Liver (tissue), 9 donors: ENCODE results near the gene HECTD2. TPM values are rescaled to one million over a fixed set of nuclear protein-coding genes. Genes with fewer than 3 reads are reported as not detected.

Experiments
- DNase-seq: peaks from one replicate; pipeline ENCODE4 v3.0.0-alpha.2; 2017; ENCODE audit warnings: low spot score
- H3K27ac ChIP-seq, 2 donors: one replicate each; pipeline ENCODE4 v1.7.0; 2013; ENCODE audit warnings: inconsistent platforms in 2 of 2, low read length in 2 of 2, control low read depth in 1 of 2, low read depth in 1 of 2, mild to moderate bottlenecking in 1 of 2
- H3K27me3 ChIP-seq, 4 donors: one replicate each; pipeline versions ENCODE4 v1.6.1 to v1.7.0; 2013; ENCODE audit warnings: low read length in 3 of 4, inconsistent platforms in 1 of 4, mild to moderate bottlenecking in 1 of 4, moderate library complexity in 1 of 4; ENCODE audit not compliant: control insufficient read depth in 4 of 4, insufficient read depth in 4 of 4
- H3K36me3 ChIP-seq, 4 donors: one replicate each; pipeline versions ENCODE4 v1.6.1 to v1.7.0; 2013; ENCODE audit warnings: low read length in 3 of 4, mild to moderate bottlenecking in 3 of 4, low read depth in 1 of 4, moderate library complexity in 1 of 4; ENCODE audit not compliant: control insufficient read depth in 4 of 4, insufficient read depth in 3 of 4
- H3K4me1 ChIP-seq, 4 donors: one replicate each; pipeline versions ENCODE4 v1.6.1 to v1.7.0; 2013; ENCODE audit warnings: low read length in 3 of 4, mild to moderate bottlenecking in 3 of 4, moderate library complexity in 1 of 4; ENCODE audit not compliant: control insufficient read depth in 4 of 4, insufficient read depth in 4 of 4
- H3K4me3 ChIP-seq, 3 donors: one replicate each; pipeline versions ENCODE4 v1.6.1 to v1.7.0; 2013; ENCODE audit warnings: low read length in 3 of 3, control low read depth in 1 of 3, low read depth in 1 of 3, mild to moderate bottlenecking in 1 of 3
- H3K9ac ChIP-seq, 2 donors: one replicate each; pipeline ENCODE4 v1.7.0; 2013; ENCODE audit warnings: low read length in 2 of 2, mild to moderate bottlenecking in 2 of 2, moderate library complexity in 2 of 2, control low read depth in 1 of 2, low read depth in 1 of 2
- H3K9me3 ChIP-seq, 4 donors: one replicate each; pipeline versions ENCODE4 v1.6.1 to v1.7.0; 2013; ENCODE audit warnings: low read length in 3 of 4; ENCODE audit not compliant: control insufficient read depth in 4 of 4
- ATF3 ChIP-seq: IDR thresholded peaks from 2 replicates; pipeline ENCODE4 v1.6.1; 2016; ENCODE audit warnings: antibody characterized with exemption
- CTCF ChIP-seq: fragments of 150-350 bp; IDR thresholded peaks from 2 replicates; pipeline ENCODE4 v1.5.1; 2017; ENCODE audit warnings: improper control_type of control experiment, low read depth, low read length; ENCODE audit not compliant: missing input control
- EGR1 ChIP-seq, 2 donors: IDR thresholded peaks; 2 replicates each; pipeline ENCODE4 v1.6.1; 2016 to 2018; ENCODE audit warnings: antibody characterized with exemption in 2 of 2, low read depth in 2 of 2
- FOXA1 ChIP-seq: IDR thresholded peaks from 2 replicates; pipeline ENCODE4 v1.6.1; 2016; ENCODE audit warnings: antibody characterized with exemption
- FOXA2 ChIP-seq: IDR thresholded peaks from 2 replicates; pipeline ENCODE4 v1.6.1; 2016; ENCODE audit warnings: antibody characterized with exemption
- GABPA ChIP-seq, 2 donors: IDR thresholded peaks in 1 of 2; conservative IDR thresholded peaks in 1 of 2; 2 replicates each; pipeline ENCODE4 v1.6.1; 2016; ENCODE audit warnings: antibody characterized with exemption in 2 of 2, mild to moderate bottlenecking in 1 of 2, moderate library complexity in 1 of 2
- HNF4A ChIP-seq, 2 donors: conservative IDR thresholded peaks; 2 replicates each; pipeline ENCODE4 v1.6.1; 2016; ENCODE audit warnings: antibody characterized with exemption in 2 of 2, mild to moderate bottlenecking in 2 of 2
- HNF4G ChIP-seq: IDR thresholded peaks from 2 replicates; pipeline ENCODE4 v1.6.1; 2016; ENCODE audit warnings: antibody characterized with exemption
- JUND ChIP-seq, 2 donors: IDR thresholded peaks; 2 replicates each; pipeline ENCODE4 v1.6.1; 2016; ENCODE audit warnings: antibody characterized with exemption in 2 of 2
- MAX ChIP-seq: IDR thresholded peaks from 2 replicates; pipeline ENCODE4 v1.6.1; 2016; ENCODE audit warnings: antibody characterized with exemption
- NR2F2 ChIP-seq: IDR thresholded peaks from 2 replicates; pipeline ENCODE4 v1.6.1; 2016; ENCODE audit warnings: antibody characterized with exemption
- RAD21 ChIP-seq, 2 donors: IDR thresholded peaks; 2 replicates each; pipeline ENCODE4 v1.6.1; 2016; ENCODE audit warnings: antibody characterized with exemption in 2 of 2, mild to moderate bottlenecking in 2 of 2
- REST ChIP-seq: IDR thresholded peaks from 2 replicates; pipeline ENCODE4 v1.6.1; 2016; ENCODE audit warnings: antibody characterized with exemption, mild to moderate bottlenecking
- RXRA ChIP-seq, 2 donors: IDR thresholded peaks; 2 replicates each; pipeline ENCODE4 v1.6.1; 2017 to 2018; ENCODE audit warnings: antibody characterized with exemption in 2 of 2, mild to moderate bottlenecking in 1 of 2
- SP1 ChIP-seq: IDR thresholded peaks from 2 replicates; pipeline ENCODE4 v1.6.1; 2018; ENCODE audit warnings: antibody characterized with exemption, mild to moderate bottlenecking
- TAF1 ChIP-seq: conservative IDR thresholded peaks from 2 replicates; pipeline ENCODE4 v1.6.1; 2016; ENCODE audit warnings: antibody characterized with exemption, mild to moderate bottlenecking
- YY1 ChIP-seq: IDR thresholded peaks from 2 replicates; pipeline ENCODE4 v1.6.1; 2016; ENCODE audit warnings: antibody characterized with exemption, mild to moderate bottlenecking
- ZBTB33 ChIP-seq: IDR thresholded peaks from 2 replicates; pipeline ENCODE4 v1.6.1; 2016; ENCODE audit warnings: antibody characterized with exemption
- WGBS: extraction: QIAGEN DNeasy Blood & Tissue Kit; methylation state at CpG from one replicate; pipeline ENCODE4 v1.1.7; 2013; 5-methylcytosine and 5-hydroxymethylcytosine counted together
- polyA plus RNA-seq, 2 donors: library from polyadenylated mRNA; stranded (reverse) in 1 of 2; unstranded in 1 of 2; fragments of 200-250 nt in 1 of 2; fragments of >200 nt in 1 of 2; fragmentation: Nextera tagmentation in 1 of 2; extraction: Ambion mirVana in 1 of 2; gene quantifications; one replicate each; pipeline versions ENCODE4 v1.2.1 to v1.2.3, GENCODE V29; 2013 to 2015
- total RNA-seq, 2 donors: library from RNA; depleted of rRNA; stranded (reverse); fragments of >200 nt; gene quantifications; one replicate each; pipeline ENCODE4 v1.2.3, GENCODE V29; 2014
- donor health status: healthy.
- donor health status: healthy.
- donor health status: healthy.
- donor health status: healthy.
- donor health status: healthy.

Gene HECTD2
- total and polyA plus RNA-seq, 4 donors, result 1.0 to 5.0 (median 3.2) TPM

- peaks cover 3 to 23% (median 19%) of the 10 kb centered on the region in 4 donors for H3K4me1 ChIP-seq
- H3K27ac ChIP-seq, result no peak overlapping the region
- no peak overlapping the region for H3K9ac ChIP-seq
- DNase-seq, result no peak
- H3K4me3 ChIP-seq, result no peak overlapping the region
- H3K9me3 ChIP-seq, result no peaks in the 10 kb centered on the region
- 90% methylated on average over 5 of the region's 5 CpGs for WGBS
- no peaks in the 10 kb centered on the region for H3K36me3 ChIP-seq
- no peak for TF ChIP-seq REST
- no peak for TF ChIP-seq ATF3
- no peak for TF ChIP-seq HNF4G
- no peak for TF ChIP-seq EGR1 (IDR thresholded peaks at IDR 0.05; ENCODE audit: low read depth in 2 of 2)
- no peak for TF ChIP-seq GABPA (IDR thresholded peaks at IDR 0.05 in 1 of 2, conservative IDR thresholded peaks at IDR 0.05 in 1 of 2)
- TF ChIP-seq CTCF, result no peak
- TF ChIP-seq SP1, result no peak
- no peak for TF ChIP-seq FOXA2
- no peak for TF ChIP-seq NR2F2
- no peak for TF ChIP-seq HNF4A (conservative IDR thresholded peaks at IDR 0.05)
- TF ChIP-seq RAD21 (IDR thresholded peaks at IDR 0.05), result no peak
- TF ChIP-seq YY1, result no peak
- no peak for TF ChIP-seq RXRA (IDR thresholded peaks at IDR 0.05)
- TF ChIP-seq TAF1, result no peak
- no peak for TF ChIP-seq FOXA1
- no peak for TF ChIP-seq JUND (IDR thresholded peaks at IDR 0.05)
- TF ChIP-seq MAX, result no peak
- TF ChIP-seq ZBTB33, result no peak
- H3K27me3 ChIP-seq, result no peaks in the 10 kb centered on the region
Measured at GRCh38 chr10:91539930-91540329, 129.8 kb downstream of the HECTD2 start.
